GM12878 (cell line): ENCODE data around the gene HOOK2.

Experiments used
- CREB1 ChIP-seq: IDR thresholded peaks from 2 replicates; pipeline ENCODE4 v1.6.1; 2012; ENCODE audit warnings: low read depth, mild to moderate bottlenecking, inconsistent platforms
- CTCF ChIP-seq, 3 experiments: IDR thresholded peaks in 2 of 3; conservative IDR thresholded peaks in 1 of 3; 2 replicates each; pipeline ENCODE4 v1.5.1; 2011; ENCODE audit warnings: low read depth in 3 of 3, low read length in 3 of 3, mild to moderate bottlenecking in 3 of 3, control low read depth in 2 of 3, moderate library complexity in 2 of 3, inconsistent platforms in 1 of 3, mixed read lengths in 1 of 3; ENCODE audit not compliant: control insufficient read depth in 2 of 3, insufficient read depth in 1 of 3; ENCODE audit errors: extremely low read depth in 1 of 3
- E2F8 ChIP-seq: fragments of 450-650 bp; IDR thresholded peaks from 2 replicates; pipeline ENCODE4 v1.6.1; 2018; ENCODE audit warnings: mild to moderate bottlenecking, low read depth, moderate library complexity; ENCODE audit not compliant: partially characterized antibody
- NBN ChIP-seq: fragments of 450-650 bp; IDR thresholded peaks from 2 replicates; pipeline ENCODE4 v1.6.1; 2016
- NR2C1 ChIP-seq: fragments of 450-650 bp; IDR thresholded peaks from 2 replicates; pipeline ENCODE4 v1.6.1; 2017; ENCODE audit warnings: antibody characterized with exemption, mild to moderate bottlenecking, moderate library complexity
- POLR2A ChIP-seq: IDR thresholded peaks from 2 replicates; pipeline ENCODE4 v1.6.1; 2011; ENCODE audit warnings: low read depth, mild to moderate bottlenecking, low read length
- POLR2AphosphoS5 ChIP-seq: IDR thresholded peaks from 2 replicates; pipeline ENCODE4 v1.6.1; 2011; ENCODE audit warnings: mild to moderate bottlenecking, low read length, inconsistent platforms
- SP1 ChIP-seq: IDR thresholded peaks from one replicate; pipeline ENCODE4 v1.6.1; 2011; ENCODE audit warnings: low read depth, low read length
- SRF ChIP-seq, 2 experiments: IDR thresholded peaks; 2 replicates each; pipeline ENCODE4 v1.6.1; 2011; ENCODE audit warnings: low read depth in 2 of 2, low read length in 2 of 2, mild to moderate bottlenecking in 1 of 2, moderate library complexity in 1 of 2
- SUZ12 ChIP-seq: fragments of 200-600 bp; sonication (generic); IDR thresholded peaks from one replicate; pipeline ENCODE4 v1.6.1; 2018; ENCODE audit warnings: antibody characterized with exemption, mild to moderate bottlenecking; ENCODE audit not compliant: unreplicated experiment
- TCF7 ChIP-seq: IDR thresholded peaks from 2 replicates; pipeline ENCODE4 v1.6.1; 2014; ENCODE audit warnings: antibody characterized with exemption, borderline replicate concordance
- ZNF592 ChIP-seq: fragments of 450-650 bp; IDR thresholded peaks from 2 replicates; pipeline ENCODE4 v1.6.1; 2017; ENCODE audit warnings: mild to moderate bottlenecking, moderate library complexity
- ZNF622 ChIP-seq: fragments of 450-650 bp; IDR thresholded peaks from 2 replicates; pipeline ENCODE4 v1.6.1; 2017; ENCODE audit warnings: mild to moderate bottlenecking, inconsistent platforms
- TF ChIP-seq, protein P1 (sequence below): IDR thresholded peaks from 2 replicates; pipeline ENCODE4 v1.6.1; 2012; ENCODE audit warnings: low read depth, low read length, improper control_type of control experiment

GRCh38 chr19:12731337-12731736, 44.0 kb downstream of the HOOK2 start:
- TF ChIP-seq POLR2AphosphoS5 (no peak), ZNF622 (no peak), NR2C1 (no peak), CTCF (IDR thresholded peaks at IDR 0.05 in 2 of 3, conservative IDR thresholded peaks at IDR 0.05 in 1 of 3; ENCODE audit: control insufficient read depth in 2 of 3, extremely low read depth in 1 of 3, insufficient read depth in 1 of 3, low read depth in 3 of 3, low read length in 3 of 3) (no peak), NBN (no peak), SP1 (no peak), POLR2A (no peak; the same call in 1 of the 2 replicates), CREB1 (no peak), SUZ12 (no peak), E2F8 (no peak), TCF7 (no peak), SRF (IDR thresholded peaks at IDR 0.05; ENCODE audit: low read depth in 2 of 2, low read length in 2 of 2) (no peak), ZNF592 (no peak)
- TF ChIP-seq, protein P1, sequence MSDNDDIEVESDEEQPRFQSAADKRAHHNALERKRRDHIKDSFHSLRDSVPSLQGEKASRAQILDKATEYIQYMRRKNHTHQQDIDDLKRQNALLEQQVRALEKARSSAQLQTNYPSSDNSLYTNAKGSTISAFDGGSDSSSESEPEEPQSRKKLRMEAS, result no peak
